Astrocyte (in vitro differentiated cells and primary cell): ENCODE results near the gene FAM13C. TPM values are rescaled to one million over a fixed set of nuclear protein-coding genes. Genes with fewer than 3 reads are reported as not detected.
"Not testable (repeated sequence)": the region's sequence is repeated elsewhere in the genome, so short reads cannot be mapped to it uniquely, and the experiment has no call there.

ENCODE experiments used
- DNase-seq: peaks from one replicate; pipeline ENCODE4 v3.0.0-alpha.2; 2010; ENCODE audit warnings: low read depth
- FAIRE-seq: peaks from 2 replicates; lab custom pipeline; 2011; peaks lifted over from hg19 to GRCh38; lab: Jason Lieb, UNC
- H2AFZ ChIP-seq: 2 replicates; pipeline ENCODE4 v1.6.0; 2012; ENCODE audit warnings: low read depth, low read length, inconsistent platforms
- H3K27ac ChIP-seq: 2 replicates; pipeline ENCODE4 v1.5.1; 2011; ENCODE audit warnings: low read depth, low read length, inconsistent platforms
- H3K27me3 ChIP-seq: 2 replicates; pipeline ENCODE4 v1.6.0; 2011; ENCODE audit warnings: low read length, inconsistent platforms; ENCODE audit not compliant: insufficient read depth
- H3K36me3 ChIP-seq: 2 replicates; pipeline ENCODE4 v1.5.1; 2011; ENCODE audit warnings: low read length, inconsistent platforms; ENCODE audit not compliant: insufficient read depth
- H3K4me1 ChIP-seq: 2 replicates; pipeline ENCODE4 v1.5.1; 2011; ENCODE audit warnings: low read length, inconsistent platforms; ENCODE audit not compliant: insufficient read depth
- H3K4me2 ChIP-seq: 2 replicates; pipeline ENCODE4 v1.6.0; 2012; ENCODE audit warnings: low read length, inconsistent platforms
- H3K4me3 ChIP-seq: 2 replicates; pipeline ENCODE4 v1.5.1; 2011; ENCODE audit warnings: low read depth, mild to moderate bottlenecking, low read length, inconsistent platforms; ENCODE audit not compliant: insufficient read depth
- H3K79me2 ChIP-seq: 2 replicates; pipeline ENCODE4 v1.6.0; 2012; ENCODE audit warnings: mild to moderate bottlenecking, low read length, inconsistent platforms; ENCODE audit not compliant: insufficient read depth
- H3K9ac ChIP-seq: 2 replicates; pipeline ENCODE4 v1.6.0; 2012; ENCODE audit warnings: mild to moderate bottlenecking, low read length, inconsistent platforms
- H3K9me3 ChIP-seq: 2 replicates; pipeline ENCODE4 v1.5.1; 2012; ENCODE audit warnings: low read depth, mild to moderate bottlenecking, low read length, inconsistent platforms; ENCODE audit not compliant: insufficient read depth
- H4K20me1 ChIP-seq: 2 replicates; pipeline ENCODE4 v1.6.0; 2012; ENCODE audit warnings: low read length, inconsistent platforms; ENCODE audit not compliant: insufficient read depth
- H3K27ac Mint-ChIP-seq: one replicate; pipeline ENCODE4 v1.8.0; 2021; ENCODE audit warnings: mild to moderate bottlenecking, mixed read lengths; ENCODE audit not compliant: unreplicated experiment
- H3K27me3 Mint-ChIP-seq: one replicate; pipeline ENCODE4 v1.8.0; 2021; ENCODE audit warnings: low read depth, mixed read lengths; ENCODE audit not compliant: unreplicated experiment
- H3K36me3 Mint-ChIP-seq: one replicate; pipeline ENCODE4 v1.8.0; 2021; ENCODE audit warnings: low read depth, mixed read lengths; ENCODE audit not compliant: unreplicated experiment
- H3K4me1 Mint-ChIP-seq: one replicate; pipeline ENCODE4 v1.8.0; 2021; ENCODE audit warnings: low read depth, mixed read lengths; ENCODE audit not compliant: unreplicated experiment
- H3K4me3 Mint-ChIP-seq: one replicate; pipeline ENCODE4 v1.8.0; 2021; ENCODE audit warnings: mild to moderate bottlenecking, moderate library complexity, mixed read lengths; ENCODE audit not compliant: unreplicated experiment
- H3K9me3 Mint-ChIP-seq: one replicate; pipeline ENCODE4 v1.8.0; 2021; ENCODE audit warnings: mild to moderate bottlenecking, mixed read lengths; ENCODE audit not compliant: unreplicated experiment
- EZH2 ChIP-seq: IDR thresholded peaks from 2 replicates; pipeline ENCODE4 v1.6.1; 2012; ENCODE audit warnings: mild to moderate bottlenecking, low read length, inconsistent platforms; ENCODE audit not compliant: insufficient read depth
- total RNA-seq: library from RNA; stranded (reverse); gene quantifications from 2 replicates; pipeline ENCODE4 v1.2.1, GENCODE V29; 2021
- TF ChIP-seq, protein P1 (sequence below): IDR thresholded peaks from 2 replicates; pipeline ENCODE4 v1.5.1; 2011; ENCODE audit warnings: low read depth, mild to moderate bottlenecking, inconsistent platforms, low read length, moderate library complexity; ENCODE audit not compliant: insufficient read depth

The FAM13C gene
- total RNA-seq, 1 donor from 2014 or later: 8.7 TPM

DNA sequence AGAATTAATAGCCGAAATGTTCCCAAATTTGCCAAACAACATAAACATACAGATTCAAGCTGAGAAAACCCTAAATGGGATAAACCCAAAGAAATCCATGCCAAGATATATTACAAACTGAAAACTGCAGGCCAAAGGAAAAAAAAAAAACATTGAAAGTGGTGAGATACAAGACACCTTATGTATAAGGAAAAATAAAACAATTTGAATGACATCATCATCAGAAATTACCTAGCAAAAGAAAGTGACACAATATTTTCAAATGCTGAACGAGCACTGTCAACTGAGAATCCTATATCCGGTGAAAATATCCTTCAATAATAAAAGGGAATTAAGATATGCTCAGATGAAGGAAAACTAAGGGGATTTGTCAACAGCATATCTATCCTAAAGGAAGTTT is 119.4 kb downstream of the FAM13C start:
- FAIRE-seq (no peak), DNase-seq (no peak)
- Histone ChIP-seq H3K27me3 (no peaks in the 10 kb centered on the region), H3K4me2 (no peak overlapping the region), H3K9ac (no peak overlapping the region), H4K20me1 (no peaks in the 10 kb centered on the region), H3K9me3 (no peaks in the 10 kb centered on the region), H3K4me3 (no peak overlapping the region), H3K36me3 (no peaks in the 10 kb centered on the region), H3K4me1 (no peaks in the 10 kb centered on the region), H2AFZ (no peak overlapping the region), H3K27ac (no peak overlapping the region), H3K79me2 (no peaks in the 10 kb centered on the region)
- Mint-ChIP-seq H3K4me3 (no peak overlapping the region), H3K27ac (no peak overlapping the region), H3K4me1 (peaks cover 6% of the 10 kb centered on the region), H3K36me3 (peaks cover 5% of the 10 kb centered on the region), H3K9me3 (no peaks in the 10 kb centered on the region), H3K27me3 (no peaks in the 10 kb centered on the region)
- no peak for TF ChIP-seq EZH2
- TF ChIP-seq, protein P1, sequence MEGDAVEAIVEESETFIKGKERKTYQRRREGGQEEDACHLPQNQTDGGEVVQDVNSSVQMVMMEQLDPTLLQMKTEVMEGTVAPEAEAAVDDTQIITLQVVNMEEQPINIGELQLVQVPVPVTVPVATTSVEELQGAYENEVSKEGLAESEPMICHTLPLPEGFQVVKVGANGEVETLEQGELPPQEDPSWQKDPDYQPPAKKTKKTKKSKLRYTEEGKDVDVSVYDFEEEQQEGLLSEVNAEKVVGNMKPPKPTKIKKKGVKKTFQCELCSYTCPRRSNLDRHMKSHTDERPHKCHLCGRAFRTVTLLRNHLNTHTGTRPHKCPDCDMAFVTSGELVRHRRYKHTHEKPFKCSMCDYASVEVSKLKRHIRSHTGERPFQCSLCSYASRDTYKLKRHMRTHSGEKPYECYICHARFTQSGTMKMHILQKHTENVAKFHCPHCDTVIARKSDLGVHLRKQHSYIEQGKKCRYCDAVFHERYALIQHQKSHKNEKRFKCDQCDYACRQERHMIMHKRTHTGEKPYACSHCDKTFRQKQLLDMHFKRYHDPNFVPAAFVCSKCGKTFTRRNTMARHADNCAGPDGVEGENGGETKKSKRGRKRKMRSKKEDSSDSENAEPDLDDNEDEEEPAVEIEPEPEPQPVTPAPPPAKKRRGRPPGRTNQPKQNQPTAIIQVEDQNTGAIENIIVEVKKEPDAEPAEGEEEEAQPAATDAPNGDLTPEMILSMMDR: no peak

DNA sequence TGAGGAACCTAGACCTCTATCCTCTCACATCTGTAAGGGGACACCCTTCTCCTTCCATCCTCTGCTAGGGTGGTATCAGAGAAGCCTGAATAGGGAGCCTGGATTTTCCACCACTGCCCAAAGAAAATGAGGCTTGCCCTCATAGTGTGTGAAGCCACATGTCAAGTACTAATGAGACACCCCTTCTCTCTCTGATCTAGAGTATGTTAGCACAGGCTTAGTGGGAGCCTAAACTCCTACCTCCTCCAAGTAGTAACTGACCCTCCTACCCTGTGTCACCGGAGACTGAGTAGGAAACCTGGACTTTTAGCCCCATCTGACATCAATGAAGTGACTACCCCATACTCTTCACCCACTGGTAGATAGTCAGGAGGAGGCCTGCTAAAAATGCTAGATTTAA is 120.3 kb downstream of the FAM13C start:
- H3K27me3 Mint-ChIP-seq: no peaks in the 10 kb centered on the region
- FAIRE-seq (no peak), DNase-seq (no peak)
- H3K4me3 Mint-ChIP-seq: no peak overlapping the region
- H2AFZ ChIP-seq: no peak overlapping the region
- H3K36me3 ChIP-seq: no peaks in the 10 kb centered on the region
- H3K27ac ChIP-seq: no peak overlapping the region
- H4K20me1 ChIP-seq: no peaks in the 10 kb centered on the region
- H3K36me3 Mint-ChIP-seq: peaks cover 5% of the 10 kb centered on the region
- no peak overlapping the region for H3K4me2 ChIP-seq
- no peaks in the 10 kb centered on the region for H3K79me2 ChIP-seq
- H3K4me3 ChIP-seq: no peak overlapping the region
- H3K9ac ChIP-seq: no peak overlapping the region
- H3K4me1 Mint-ChIP-seq: peaks cover 6% of the 10 kb centered on the region
- H3K4me1 ChIP-seq: no peaks in the 10 kb centered on the region
- no peak overlapping the region for H3K27ac Mint-ChIP-seq
- H3K9me3 Mint-ChIP-seq: no peaks in the 10 kb centered on the region
- H3K27me3 ChIP-seq: no peaks in the 10 kb centered on the region
- TF ChIP-seq EZH2: no peak
- TF ChIP-seq, protein P1: no peak
- H3K9me3 ChIP-seq: no peaks in the 10 kb centered on the region

DNA sequence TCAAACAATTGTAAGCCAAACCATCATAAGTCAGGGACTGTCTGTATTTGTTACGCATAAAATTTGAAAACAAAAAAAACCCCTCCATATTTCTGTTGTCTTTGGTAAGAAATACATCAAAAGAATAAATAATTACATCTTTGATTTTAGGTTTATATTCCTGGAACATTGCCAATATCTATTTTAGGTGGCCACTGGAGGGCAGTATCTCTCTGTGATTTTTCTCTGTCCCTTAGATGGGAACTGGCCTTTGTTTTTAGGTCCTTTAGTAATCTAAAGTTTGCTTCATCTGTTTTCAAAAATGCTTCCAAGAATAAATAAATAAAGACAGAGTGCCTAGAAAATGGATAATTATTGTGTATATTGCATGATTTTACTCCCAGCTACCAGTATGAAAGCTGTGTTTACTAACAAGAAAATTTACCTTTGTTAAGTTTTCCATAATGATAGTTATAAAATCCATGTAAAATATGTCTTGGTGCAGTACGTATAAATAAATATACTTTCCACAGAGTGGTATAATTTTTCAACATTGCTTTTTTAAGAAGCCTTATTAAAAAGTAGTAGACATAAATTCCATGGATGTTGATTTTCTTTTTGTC is 121.7 kb downstream of the FAM13C start:
- Histone ChIP-seq H3K79me2 (no peaks in the 10 kb centered on the region), H3K27me3 (no peaks in the 10 kb centered on the region), H3K4me3 (no peak overlapping the region), H3K9ac (no peak overlapping the region), H3K27ac (no peak overlapping the region), H4K20me1 (no peaks in the 10 kb centered on the region), H2AFZ (no peak overlapping the region), H3K36me3 (no peaks in the 10 kb centered on the region), H3K4me1 (no peaks in the 10 kb centered on the region), H3K9me3 (no peaks in the 10 kb centered on the region), H3K4me2 (no peak overlapping the region)
- Mint-ChIP-seq H3K9me3 (no peaks in the 10 kb centered on the region), H3K4me1 (peaks cover 6% of the 10 kb centered on the region), H3K36me3 (peaks cover 5% of the 10 kb centered on the region), H3K4me3 (no peak overlapping the region), H3K27me3 (no peaks in the 10 kb centered on the region), H3K27ac (no peak overlapping the region)
- TF ChIP-seq, protein P1: peak; percentile 47
- TF ChIP-seq EZH2: no peak
- peak; percentile 5 for DNase-seq
- FAIRE-seq: peak; percentile 55

DNA sequence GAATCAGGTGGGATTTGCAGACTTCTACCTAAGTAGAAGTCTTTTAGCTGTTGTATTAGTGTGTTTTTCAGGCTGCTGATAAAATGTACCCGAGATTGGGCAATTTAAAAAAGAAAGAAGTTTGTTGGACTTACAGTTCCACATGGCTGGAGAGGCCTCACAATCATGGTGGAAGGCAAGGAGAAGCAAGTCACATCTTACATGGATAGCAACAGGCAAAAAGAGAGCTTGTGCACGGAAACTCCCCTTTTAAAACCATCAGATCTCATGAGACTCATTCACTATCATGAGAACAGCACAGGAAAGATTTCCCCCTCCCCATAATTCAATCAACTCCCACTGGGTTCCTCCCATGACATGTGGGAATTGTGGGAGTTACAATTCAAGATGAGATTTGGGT is 123.2 kb downstream of the FAM13C start:
- H2AFZ ChIP-seq, H3K4me3 ChIP-seq, H3K9me3 ChIP-seq, H3K27me3 ChIP-seq, H4K20me1 ChIP-seq, H3K27ac Mint-ChIP-seq, H3K36me3 ChIP-seq, H3K4me1 Mint-ChIP-seq, H3K9me3 Mint-ChIP-seq, H3K4me3 Mint-ChIP-seq, DNase-seq, H3K9ac ChIP-seq, H3K4me2 ChIP-seq, H3K27me3 Mint-ChIP-seq, H3K36me3 Mint-ChIP-seq, H3K27ac ChIP-seq, H3K79me2 ChIP-seq, FAIRE-seq, H3K4me1 ChIP-seq: not testable (repeated sequence)
